A673 (cell line): ENCODE results near the gene ZNF700.

Source experiments
- EZH2 ChIP-seq: fragments of 200-600 bp; sonication (generic); IDR thresholded peaks from 2 replicates; pipeline ENCODE4 v1.6.1; 2017; ENCODE audit warnings: borderline replicate concordance, low read depth, mild to moderate bottlenecking, mixed read lengths, antibody characterized with exemption, low read length; ENCODE audit not compliant: poor library complexity, severe bottlenecking
- TF ChIP-seq, protein P1 (sequence below): fragments of 300-800, 200-600 bp; sonication (generic); conservative IDR thresholded peaks from 2 replicates; pipeline ENCODE4 v1.5.1; 2017; ENCODE audit warnings: low read depth, mild to moderate bottlenecking, antibody characterized with exemption, low read length, moderate library complexity, mixed read lengths

DNA sequence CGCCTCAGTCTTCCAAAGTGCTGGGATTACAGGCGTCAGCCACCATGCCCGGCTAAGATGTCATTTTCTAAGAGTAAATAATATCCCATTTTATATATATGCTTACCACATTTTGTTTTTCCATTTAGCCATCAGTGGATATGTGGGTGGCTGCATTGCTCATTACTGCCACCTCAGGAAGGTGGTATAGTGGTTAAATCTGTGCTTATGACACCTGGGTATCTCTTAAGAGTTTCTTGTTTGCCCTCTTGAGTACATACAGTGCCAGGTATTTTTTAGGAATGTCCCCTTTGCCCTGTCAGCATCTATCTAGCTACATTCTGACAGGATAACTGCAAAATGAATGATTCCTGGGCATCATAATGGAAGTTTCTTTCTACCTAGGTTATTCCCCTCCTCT, 22.7 kb upstream of the ZNF700 start:
- TF ChIP-seq, protein P1, sequence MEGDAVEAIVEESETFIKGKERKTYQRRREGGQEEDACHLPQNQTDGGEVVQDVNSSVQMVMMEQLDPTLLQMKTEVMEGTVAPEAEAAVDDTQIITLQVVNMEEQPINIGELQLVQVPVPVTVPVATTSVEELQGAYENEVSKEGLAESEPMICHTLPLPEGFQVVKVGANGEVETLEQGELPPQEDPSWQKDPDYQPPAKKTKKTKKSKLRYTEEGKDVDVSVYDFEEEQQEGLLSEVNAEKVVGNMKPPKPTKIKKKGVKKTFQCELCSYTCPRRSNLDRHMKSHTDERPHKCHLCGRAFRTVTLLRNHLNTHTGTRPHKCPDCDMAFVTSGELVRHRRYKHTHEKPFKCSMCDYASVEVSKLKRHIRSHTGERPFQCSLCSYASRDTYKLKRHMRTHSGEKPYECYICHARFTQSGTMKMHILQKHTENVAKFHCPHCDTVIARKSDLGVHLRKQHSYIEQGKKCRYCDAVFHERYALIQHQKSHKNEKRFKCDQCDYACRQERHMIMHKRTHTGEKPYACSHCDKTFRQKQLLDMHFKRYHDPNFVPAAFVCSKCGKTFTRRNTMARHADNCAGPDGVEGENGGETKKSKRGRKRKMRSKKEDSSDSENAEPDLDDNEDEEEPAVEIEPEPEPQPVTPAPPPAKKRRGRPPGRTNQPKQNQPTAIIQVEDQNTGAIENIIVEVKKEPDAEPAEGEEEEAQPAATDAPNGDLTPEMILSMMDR, result no peak
- TF ChIP-seq EZH2, result no peak
